ENCODE measurements around the gene GSPT1.
"Not testable (repeated sequence)": the region's sequence is repeated elsewhere in the genome, so short reads cannot be mapped to it uniquely, and the experiment has no call there.

GRCh38 chr16:11962978-11963377 lies 47.2 kb upstream of the GSPT1 start:
- TF ChIP-seq REST (IDR thresholded peaks at IDR 0.05; ENCODE audit: insufficient read depth in 1 of 2, low read depth in 2 of 2, low read length in 1 of 2); CTCF (IDR thresholded peaks at IDR 0.05); POLR2AphosphoS5 (IDR thresholded peaks at IDR 0.05; ENCODE audit: low read depth, low read length); SIN3A (IDR thresholded peaks at IDR 0.05; ENCODE audit: borderline replicate concordance, insufficient read depth, low read depth, low read length); TCF7L2 (IDR thresholded peaks at IDR 0.05; ENCODE audit: low read depth, low read length): not testable (repeated sequence)

All from Panc1 (cell line).